HepG2 (cell line): ENCODE data around the gene ELL3. TPM values are rescaled to one million over a fixed set of nuclear protein-coding genes. Genes with fewer than 3 reads are reported as not detected.
A peak's percentile ranks its signal among the peaks of the same experiment; 100 is the strongest.

ENCODE experiments used
- ATAC-seq: fragments of 200-7000 bp; cut with Tn5 transposase; 3 replicates; pipeline ENCODE4 v1.9.1; 2020; ENCODE audit warnings: mild to moderate bottlenecking, moderate library complexity
- BruUV-seq: library from RNA; stranded (reverse); fragments of 400-500 nt; replicated peaks from 2 replicates; lab custom pipeline; 2021; lab: Mats Ljungman, UMichigan
- CTCF ChIA-PET: fragments of 300-600 bp; formaldehyde crosslinking; extraction: SDS; loops from one replicate; lab custom pipeline; 2021; ENCODE audit warnings: low total read pairs, inconsistent platforms, low intra/inter-chr PET ratio; lab: Yijun Ruan, JAX
- POLR2A ChIA-PET: fragments of 350-600 bp; sonication (Branson Sonifier 250); formaldehyde crosslinking; loops from one replicate; lab custom pipeline; 2020; ENCODE audit warnings: antibody characterized with exemption, inconsistent platforms; lab: Yijun Ruan, JAX
- DNase-seq: peaks from one replicate; pipeline ENCODE4 v3.0.0-alpha.2; 2015; ENCODE audit warnings: low spot score
- FAIRE-seq: peaks from 3 replicates; lab custom pipeline; 2011; peaks lifted over from hg19 to GRCh38; lab: Jason Lieb, UNC
- H2AFZ ChIP-seq: one replicate; pipeline ENCODE4 v1.6.1; 2011; ENCODE audit warnings: low read length, inconsistent platforms
- H3K27ac ChIP-seq: fragments of 300-600 bp; 3 replicates; pipeline ENCODE4 v1.8.0; 2011; ENCODE audit warnings: mixed run types, mild to moderate bottlenecking, mixed read lengths, low read length, inconsistent platforms; ENCODE audit not compliant: insufficient read depth; ENCODE audit errors: extremely low read length
- H3K27me3 ChIP-seq, 2 experiments: fragments of 200-600 bp in 1 of 2; 2 replicates in 1 of 2; 3 replicates in 1 of 2; pipeline versions ENCODE4 v1.6.0 to v1.8.0; 2011; ENCODE audit warnings: low read length in 2 of 2, mild to moderate bottlenecking in 2 of 2, moderate library complexity in 2 of 2, inconsistent platforms in 1 of 2; ENCODE audit not compliant: insufficient read depth in 2 of 2, control insufficient read depth in 1 of 2
- H3K36me3 ChIP-seq, 2 experiments: fragments of 200-600 bp in 1 of 2; replicated peaks in 1 of 2; 2 replicates in 1 of 2; 3 replicates in 1 of 2; pipeline versions ENCODE4 v1.5.1 to v1.8.0; 2011; ENCODE audit warnings: low read length in 2 of 2, inconsistent platforms in 1 of 2; ENCODE audit not compliant: insufficient read depth in 2 of 2, control insufficient read depth in 1 of 2
- H3K4me1 ChIP-seq: 2 replicates; pipeline ENCODE4 v1.5.1; 2012; ENCODE audit warnings: low read length, inconsistent platforms; ENCODE audit not compliant: insufficient read depth
- H3K4me2 ChIP-seq: 2 replicates; pipeline ENCODE4 v1.6.0; 2011; ENCODE audit warnings: low read depth, low read length, inconsistent platforms
- H3K4me3 ChIP-seq, 3 experiments: fragments of 200-600 bp in 1 of 3; sonication (generic), shearing (Covaris generic) in 1 of 3; replicated peaks in 1 of 3; 2 replicates each; pipeline ENCODE4 v1.5.1; 2011 to 2016; ENCODE audit warnings: low read length in 3 of 3, inconsistent platforms in 2 of 3, low read depth in 2 of 3, mild to moderate bottlenecking in 2 of 3, control low read depth in 1 of 3, mixed read lengths in 1 of 3; ENCODE audit not compliant: insufficient read depth in 1 of 3
- H3K79me2 ChIP-seq: one replicate; pipeline ENCODE4 v1.6.1; 2011; ENCODE audit warnings: low read length, inconsistent platforms; ENCODE audit not compliant: insufficient read depth
- H3K9ac ChIP-seq: 2 replicates; pipeline ENCODE4 v1.6.0; 2011; ENCODE audit warnings: mild to moderate bottlenecking, low read depth, low read length, inconsistent platforms; ENCODE audit not compliant: insufficient read depth
- H3K9me3 ChIP-seq: 2 replicates; pipeline ENCODE4 v1.5.1; 2012; ENCODE audit warnings: mild to moderate bottlenecking, low read length
- H4K20me1 ChIP-seq: 2 replicates; pipeline ENCODE4 v1.6.0; 2011; ENCODE audit warnings: inconsistent platforms, mild to moderate bottlenecking, low read length, moderate library complexity; ENCODE audit not compliant: insufficient read depth
- ATF7-NPFF ChIP-seq: sonication (generic); formaldehyde crosslinking; IDR thresholded peaks from 2 replicates; pipeline ENCODE4 v1.8.1; 2023; ENCODE audit warnings: mild to moderate bottlenecking, low read depth, missing genetic modification reagents, moderate library complexity
- BCL3 ChIP-seq: sonication (generic); formaldehyde crosslinking; IDR thresholded peaks from 2 replicates; pipeline ENCODE4 v1.5.1; 2020; ENCODE audit warnings: mild to moderate bottlenecking, missing genetic modification reagents, moderate library complexity
- FOXA3 ChIP-seq: IDR thresholded peaks from 2 replicates; pipeline ENCODE4 v1.6.1; 2016; ENCODE audit warnings: missing genetic modification reagents, missing compliant biosample characterization
- HIC2 ChIP-seq: sonication (generic); formaldehyde crosslinking; IDR thresholded peaks from 2 replicates; pipeline ENCODE4 v1.9.0; 2022; ENCODE audit warnings: low read depth, missing genetic modification reagents
- IKZF5 ChIP-seq: IDR thresholded peaks from 2 replicates; pipeline ENCODE4 v1.6.1; 2018; ENCODE audit warnings: missing genetic modification reagents, mild to moderate bottlenecking, missing compliant biosample characterization
- RXRA ChIP-seq: sonication (generic); formaldehyde crosslinking; IDR thresholded peaks from 2 replicates; pipeline ENCODE4 v1.5.1; 2020; ENCODE audit warnings: missing genetic modification reagents
- STAT5B ChIP-seq: sonication (generic); formaldehyde crosslinking; IDR thresholded peaks from 2 replicates; pipeline ENCODE4 v1.4.0; 2020; ENCODE audit warnings: missing genetic modification reagents
- ZBTB38 ChIP-seq: sonication (generic); formaldehyde crosslinking; IDR thresholded peaks from 2 replicates; pipeline ENCODE4 v1.5.1; 2020; ENCODE audit warnings: mild to moderate bottlenecking, missing genetic modification reagents
- ZNF17 ChIP-seq: sonication (generic); formaldehyde crosslinking; IDR thresholded peaks from 2 replicates; pipeline ENCODE4 v1.5.0; 2020; ENCODE audit warnings: mild to moderate bottlenecking, missing genetic modification reagents
- ZNF274 ChIP-seq: sonication (generic); formaldehyde crosslinking; IDR thresholded peaks from 2 replicates; pipeline ENCODE4 v1.5.1; 2020; ENCODE audit warnings: mild to moderate bottlenecking, missing genetic modification reagents
- ZNF326 ChIP-seq: sonication (generic); formaldehyde crosslinking; IDR thresholded peaks from 2 replicates; pipeline ENCODE4 v1.4.0; 2020; ENCODE audit warnings: missing genetic modification reagents, borderline replicate concordance
- ZNF552 ChIP-seq: sonication (generic); formaldehyde crosslinking; IDR thresholded peaks from 2 replicates; pipeline ENCODE4 v1.9.0; 2022; ENCODE audit warnings: missing genetic modification reagents, mild to moderate bottlenecking, borderline replicate concordance
- ZNF598 ChIP-seq: sonication (generic); formaldehyde crosslinking; IDR thresholded peaks from 2 replicates; pipeline ENCODE4 v1.5.1; 2020; ENCODE audit warnings: mild to moderate bottlenecking, missing genetic modification reagents, borderline replicate concordance
- ZNF687 ChIP-seq: sonication (generic); formaldehyde crosslinking; IDR thresholded peaks from 2 replicates; pipeline ENCODE4 v1.5.1; 2020; ENCODE audit warnings: mild to moderate bottlenecking, missing genetic modification reagents, moderate library complexity
- ZSCAN9 ChIP-seq: IDR thresholded peaks from 2 replicates; pipeline ENCODE4 v1.6.1; 2016; ENCODE audit warnings: borderline replicate concordance
- whole genome bisulfite sequencing: methylation state at CpG from one replicate; pipeline ENCODE4 v1.1.6; 2017; ENCODE audit warnings: low lambda C conversion rate; 5-methylcytosine and 5-hydroxymethylcytosine counted together
- in situ Hi-C: cut with HindIII; loops from 2 replicates; pipeline ENCODE4 v1.10.0; 2017; ENCODE audit warnings: low pct_unique_long_range_greater_than_20kb; ENCODE audit not compliant: extremely low pct_ligation_motif_present
- intact Hi-C: fragments of 100-400 bp; cut with micrococcal nuclease; formaldehyde crosslinking; loops from one replicate; pipeline ENCODE4 v1.10.0; 2022; ENCODE audit not compliant: unreplicated experiment
- polyA plus RNA-seq, 8 experiments: library from polyadenylated mRNA; depleted of rRNA in 3 of 8; stranded (reverse) in 7 of 8; unstranded in 1 of 8; fragments of >200 nt; fragmentation: Illumina TruSeq in 4 of 8; extraction: Trizol in 4 of 8; gene quantifications; 2 replicates each; pipeline versions ENCODE4 v1.2.1 to v1.2.3, GENCODE V29; 2011 to 2016; ENCODE audit warnings: low read depth in 4 of 8, missing spikeins in 1 of 8, mixed read lengths in 1 of 8; ENCODE audit not compliant: insufficient read depth in 1 of 8
- total RNA-seq, 5 experiments: library from RNA; depleted of rRNA; stranded (reverse); fragments of >200 nt; fragmentation: Illumina TruSeq; extraction: Trizol; gene quantifications; 2 replicates each; pipeline ENCODE4 v1.2.3, GENCODE V29; 2016; ENCODE audit warnings: low read depth in 1 of 5

ELL3 gene
- total and polyA plus RNA-seq, 2 of the 13 experiments (the other 11 are each of a cell fraction or from before 2014, with no cell fraction given): 6.1 to 8.8 TPM

GRCh38 chr15:43776101-43776717, 557 bp downstream of the ELL3 start:
- peak overlapping the region; percentile 65 to 97 (median 78) for H3K4me3 ChIP-seq
- H3K9me3 ChIP-seq: no peaks in the 10 kb centered on the region
- under 1% methylated on average over 19 of the region's 35 CpGs for WGBS
- ChIA-PET POLR2A (interaction anchor here (1.0 to 4.0 kb wide), 7 partner anchors 14 to 48 kb away, joined by 4 to 34 read pairs (median 8); partner anchors contain the start of genes HYPK, MFAP1, PDIA3 and SERINC4), CTCF (no interaction called here)
- peaks cover 4 to 24% of the 10 kb centered on the region in 2 experiments; a peak in 3 of 5 replicates for H3K36me3 ChIP-seq
- H2AFZ ChIP-seq: peak overlapping the region; percentile 44
- peak; percentile 47 for ATAC-seq
- FAIRE-seq: no peak
- BruUV-seq: no TSS peak
- no peak for DNase-seq
- peaks cover 15% of the 10 kb centered on the region for H3K4me1 ChIP-seq
- peak overlapping the region; percentile 86 for H3K27ac ChIP-seq
- H3K9ac ChIP-seq: peak overlapping the region; percentile 75
- no peaks in the 10 kb centered on the region for H4K20me1 ChIP-seq
- peak overlapping the region; percentile 99 for H3K4me2 ChIP-seq
- in situ Hi-C loops: loop anchor here (10.0 kb wide), 1 partner anchor 261 kb away; the partner anchor contains the start of gene MAP1A
- H3K79me2 ChIP-seq: no peaks in the 10 kb centered on the region
- intact Hi-C loops: no loop called here
- no peaks in the 10 kb centered on the region for H3K27me3 ChIP-seq
- no peak for TF ChIP-seq ZNF17 (CRISPR knock-in tag)
- 0 out of 2 replicates have a peak, but pooled peaks have one; percentile 44 for TF ChIP-seq ZNF552 (CRISPR knock-in tag)
- no peak for TF ChIP-seq STAT5B
- 0 out of 2 replicates have a peak, but pooled peaks have one; percentile 25 for TF ChIP-seq IKZF5 (CRISPR knock-in tag)
- TF ChIP-seq ZNF598 (CRISPR knock-in tag): 0 out of 2 replicates have a peak, but pooled peaks have one; percentile 35
- TF ChIP-seq ZNF326 (CRISPR knock-in tag): 0 out of 2 replicates have a peak, but pooled peaks have one; percentile 17
- TF ChIP-seq ZNF274 (CRISPR knock-in tag): peak; percentile 57
- no peak for TF ChIP-seq ZSCAN9 (CRISPR knock-in tag)
- TF ChIP-seq ZNF687 (CRISPR knock-in tag): peak; percentile 53
- TF ChIP-seq RXRA (CRISPR knock-in tag): 0 out of 2 replicates have a peak, but pooled peaks have one; percentile 44
- TF ChIP-seq HIC2: peak; percentile 17; the same call in 1 of the 2 replicates
- 0 out of 2 replicates have a peak, but pooled peaks have one; percentile 7 for TF ChIP-seq FOXA3 (CRISPR knock-in tag)
- 0 out of 2 replicates have a peak, but pooled peaks have one; percentile 54 for TF ChIP-seq ATF7-NPFF (CRISPR knock-in tag)
- 0 out of 2 replicates have a peak, but pooled peaks have one; percentile 29 for TF ChIP-seq ZBTB38 (CRISPR knock-in tag)
- TF ChIP-seq BCL3 (CRISPR knock-in tag): peak; percentile 62; the same call in 1 of the 2 replicates
